GM11168 (cell line): ENCODE data around the gene KLK14.

Experiments used
- in situ Hi-C: fragments of 300-500 bp; cut with MboI; formaldehyde crosslinking; loops from one replicate; pipeline ENCODE4 v1.12.0; 2022; ENCODE audit warnings: low sequenced_read_pairs; ENCODE audit not compliant: unreplicated experiment

Gene KLK14

DNA sequence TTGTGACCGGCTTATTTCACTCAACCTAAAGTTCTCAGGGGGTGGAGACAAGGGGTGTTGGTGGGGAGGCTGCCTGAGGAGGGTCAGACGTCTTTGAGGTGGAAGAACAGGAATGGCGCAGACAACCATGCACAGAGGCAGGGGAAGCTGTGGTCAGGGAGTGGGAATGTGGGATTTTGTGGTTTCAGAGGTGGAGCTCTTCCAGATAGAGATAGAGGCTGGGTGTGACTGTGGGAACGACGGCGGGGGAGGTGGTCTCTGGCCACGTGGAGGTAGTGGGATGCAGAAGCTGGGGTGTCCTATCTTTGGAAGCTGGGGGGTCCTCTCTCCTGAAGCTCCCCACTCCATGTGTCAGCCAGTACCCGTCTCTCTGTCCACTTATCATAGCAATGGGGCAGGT is 7.8 kb upstream of the KLK14 start:
- in situ Hi-C loops: no loop called here

DNA sequence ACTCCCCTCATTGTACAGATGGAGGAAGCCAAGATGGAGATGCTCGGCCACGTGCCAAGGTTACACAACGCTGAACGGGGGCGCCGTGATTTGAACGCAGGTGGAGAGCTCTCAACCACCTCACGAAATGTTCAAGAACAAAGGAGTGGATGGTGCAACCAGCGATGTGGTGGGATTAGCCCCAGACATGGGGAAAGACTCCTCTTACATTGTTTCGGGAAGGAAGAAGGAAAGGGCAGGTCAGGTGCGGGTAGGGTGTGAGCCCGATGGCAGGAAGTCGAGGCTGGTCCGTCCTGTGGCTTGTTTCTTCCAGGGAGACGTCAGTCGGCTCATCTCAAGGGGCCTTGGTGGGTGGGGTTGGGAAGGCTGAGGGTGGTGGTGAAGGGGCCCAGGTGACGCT is 7.1 kb upstream of the KLK14 start:
- in situ Hi-C loops: no loop called here

DNA sequence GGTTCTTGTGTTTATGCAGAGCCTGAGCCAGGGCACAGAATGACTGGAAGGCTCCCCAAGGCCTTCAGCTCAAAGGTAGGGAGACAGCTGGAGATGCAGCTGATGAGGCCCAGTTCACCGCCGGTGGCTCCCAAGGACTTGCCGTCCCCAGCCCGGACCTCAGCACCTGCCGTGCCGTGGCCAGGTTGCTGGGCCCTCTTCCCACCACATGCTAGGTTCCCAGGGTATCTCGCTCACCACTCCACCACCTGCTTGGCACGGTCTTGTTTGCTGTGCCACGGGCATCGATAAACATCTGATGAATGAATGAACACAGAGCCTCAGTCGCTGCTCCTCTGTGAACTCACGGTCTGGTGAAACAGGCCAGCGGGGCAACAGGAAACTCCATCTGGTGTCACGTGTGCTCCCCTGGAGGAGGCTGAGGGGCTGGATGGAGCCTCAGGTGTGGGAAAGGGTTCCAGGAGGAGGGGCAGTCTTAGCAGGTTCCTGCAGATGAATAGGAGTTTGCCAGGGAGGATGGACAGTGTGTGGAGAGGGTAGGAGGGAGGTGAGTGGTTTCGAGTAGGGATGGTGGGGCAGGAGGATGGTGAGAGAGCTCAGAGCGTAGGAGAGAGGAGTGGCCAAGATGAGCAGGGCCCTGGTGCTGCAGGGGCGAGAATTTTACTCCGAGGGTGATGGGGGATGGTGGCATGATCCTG is 3.6 kb upstream of the KLK14 start:
- in situ Hi-C loops: no loop called here

DNA sequence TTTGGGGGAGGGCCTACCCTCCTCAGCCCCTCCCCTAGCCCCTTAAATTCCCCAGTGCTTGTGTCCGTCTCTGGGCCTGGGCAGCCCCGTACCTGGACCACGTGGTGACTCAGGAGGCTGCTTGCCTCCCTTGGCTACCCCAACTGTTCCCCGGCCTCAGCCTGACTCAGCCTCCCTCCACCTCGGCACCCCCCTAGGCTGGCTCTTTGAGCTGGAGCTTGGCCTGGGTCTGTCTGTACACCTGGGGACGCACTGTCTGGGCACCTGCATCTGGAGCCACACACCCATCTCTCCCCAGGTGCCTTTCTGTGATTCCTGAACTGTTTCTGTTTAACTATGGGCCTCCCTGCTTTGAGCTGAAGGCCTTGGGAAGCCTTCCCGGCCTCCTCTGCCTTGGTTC is 1.8 kb upstream of the KLK14 start:
- in situ Hi-C loops: no loop called here

DNA sequence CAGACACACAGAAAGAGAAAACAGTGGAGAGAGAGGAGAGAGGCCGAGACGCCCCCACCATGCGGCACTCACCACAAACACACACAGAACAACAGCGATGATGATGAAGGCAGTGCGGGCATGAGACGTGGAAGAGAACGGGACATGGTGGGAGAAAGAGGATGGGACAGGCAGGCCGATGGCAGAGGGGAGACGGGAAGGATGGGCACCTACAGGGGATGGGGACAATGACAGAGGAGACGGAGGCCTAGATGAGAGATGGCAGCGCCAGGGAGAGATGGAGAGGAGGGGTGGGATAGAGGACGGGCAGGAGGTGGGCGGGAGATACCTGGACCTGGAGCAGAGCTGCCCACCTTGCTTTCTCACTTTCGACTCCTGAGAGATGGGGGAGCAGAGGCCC is 1.1 kb upstream of the KLK14 start:
- in situ Hi-C loops: no loop called here

DNA sequence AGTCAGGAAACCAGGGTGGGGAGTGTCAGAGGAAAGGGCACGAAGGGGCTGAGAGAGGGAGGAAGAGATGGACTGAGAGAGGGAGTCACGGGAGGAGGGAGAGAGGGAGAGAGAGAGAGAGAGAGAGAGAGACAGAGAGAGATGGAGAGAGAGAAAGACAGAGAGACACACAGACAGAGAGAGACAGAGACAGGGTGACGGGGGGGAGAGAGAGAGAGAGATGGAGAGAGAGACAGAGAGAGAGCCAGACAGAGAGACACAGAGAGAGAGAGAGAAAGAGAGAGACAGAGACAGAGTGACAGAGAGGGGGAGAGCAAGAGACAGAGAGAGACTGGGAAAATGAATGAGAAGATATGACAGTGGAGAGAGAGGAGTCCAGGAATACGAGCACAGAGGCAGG is 494 bp upstream of the KLK14 start:
- in situ Hi-C loops: no loop called here

DNA sequence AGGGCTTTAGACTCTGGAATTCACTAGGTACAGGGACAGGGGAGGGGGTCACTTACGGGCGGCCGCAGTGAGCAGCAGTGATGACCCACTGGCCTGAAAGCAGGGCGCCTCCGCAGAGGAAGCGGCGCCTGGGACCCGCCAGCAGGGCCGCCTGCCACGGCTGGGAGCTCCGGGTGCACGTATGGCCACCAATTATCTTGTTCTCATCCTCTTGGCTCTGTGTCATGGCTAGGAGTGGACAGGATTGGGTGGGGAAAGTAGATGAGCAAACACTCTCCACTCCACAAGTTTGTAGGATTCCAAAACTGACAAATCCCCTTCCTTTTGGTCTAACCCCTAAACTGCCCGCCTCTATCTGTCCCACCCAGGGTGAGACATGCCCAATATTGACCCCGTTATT is 1.2 kb downstream of the KLK14 start:
- in situ Hi-C loops: no loop called here

DNA sequence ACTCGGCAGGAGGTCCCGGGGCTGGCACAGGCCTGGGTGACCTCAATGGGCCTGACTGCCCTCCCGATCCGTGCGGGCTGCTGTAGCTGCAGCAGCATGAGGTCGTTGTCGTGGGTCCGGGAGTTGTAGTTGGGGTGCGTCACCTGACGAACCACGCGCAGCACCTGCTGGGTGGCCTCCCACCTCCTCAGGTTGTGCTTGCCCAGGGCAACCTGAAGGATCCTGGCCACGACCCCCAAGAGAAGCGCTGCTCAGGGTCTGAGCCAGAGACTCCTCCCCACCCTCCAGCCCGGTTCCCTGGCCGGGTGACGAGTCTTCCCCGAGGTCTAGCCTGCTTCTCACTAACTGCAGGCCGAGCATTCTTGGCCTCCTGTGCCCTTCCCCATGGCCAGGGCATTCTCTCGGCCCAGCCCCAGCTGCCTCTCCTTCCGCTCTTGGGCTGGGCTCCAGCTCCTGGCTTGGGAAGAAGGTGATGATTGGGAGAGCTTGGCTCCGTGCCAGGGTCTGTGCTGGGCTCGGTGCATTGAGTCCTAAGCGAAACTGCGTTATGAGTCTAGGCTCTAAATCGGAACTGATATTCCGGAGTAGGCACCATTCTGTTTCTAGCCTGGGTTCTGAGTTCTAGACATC is 3.1 kb downstream of the KLK14 start:
- in situ Hi-C loops: no loop called here

DNA sequence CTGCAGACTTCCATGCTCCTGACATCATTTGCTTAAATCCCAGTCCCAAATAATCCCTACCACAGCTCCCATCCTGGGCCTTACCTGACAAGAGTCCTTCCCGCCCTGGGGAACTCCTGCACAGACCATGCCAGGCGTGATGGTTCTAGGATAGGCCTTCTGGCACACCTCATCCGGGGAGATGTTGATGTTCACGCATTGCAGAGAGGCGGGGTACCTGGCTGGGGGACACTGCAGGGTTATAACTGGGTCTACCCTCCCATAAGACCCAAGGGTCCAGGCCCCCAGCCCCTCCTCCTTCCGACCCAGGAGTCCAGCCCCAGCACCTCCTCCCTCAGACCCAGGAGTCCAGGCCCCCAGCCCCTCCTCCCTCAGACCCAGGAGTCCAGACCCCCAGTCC is 4.0 kb downstream of the KLK14 start:
- in situ Hi-C loops: no loop called here

DNA sequence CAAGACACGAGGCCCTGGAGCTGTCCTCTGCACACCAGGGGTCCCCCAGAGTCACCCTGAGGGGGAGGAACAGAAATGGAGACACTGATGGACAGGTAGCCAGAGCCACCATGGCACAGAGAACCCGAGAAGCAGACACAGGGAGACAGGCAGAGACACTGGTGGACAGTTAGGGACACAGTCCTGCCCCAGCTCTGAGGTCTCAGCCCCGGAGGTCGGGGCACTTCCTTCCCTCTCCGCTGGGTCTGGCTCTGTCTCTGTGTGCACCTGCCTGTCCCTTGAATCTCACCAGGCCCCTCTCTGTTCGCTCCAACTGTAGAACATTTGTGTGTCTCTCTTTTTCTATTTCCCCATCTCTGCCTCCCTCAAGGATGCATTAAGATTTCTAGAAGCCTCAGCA is 4.6 kb downstream of the KLK14 start:
- in situ Hi-C loops: no loop called here

DNA sequence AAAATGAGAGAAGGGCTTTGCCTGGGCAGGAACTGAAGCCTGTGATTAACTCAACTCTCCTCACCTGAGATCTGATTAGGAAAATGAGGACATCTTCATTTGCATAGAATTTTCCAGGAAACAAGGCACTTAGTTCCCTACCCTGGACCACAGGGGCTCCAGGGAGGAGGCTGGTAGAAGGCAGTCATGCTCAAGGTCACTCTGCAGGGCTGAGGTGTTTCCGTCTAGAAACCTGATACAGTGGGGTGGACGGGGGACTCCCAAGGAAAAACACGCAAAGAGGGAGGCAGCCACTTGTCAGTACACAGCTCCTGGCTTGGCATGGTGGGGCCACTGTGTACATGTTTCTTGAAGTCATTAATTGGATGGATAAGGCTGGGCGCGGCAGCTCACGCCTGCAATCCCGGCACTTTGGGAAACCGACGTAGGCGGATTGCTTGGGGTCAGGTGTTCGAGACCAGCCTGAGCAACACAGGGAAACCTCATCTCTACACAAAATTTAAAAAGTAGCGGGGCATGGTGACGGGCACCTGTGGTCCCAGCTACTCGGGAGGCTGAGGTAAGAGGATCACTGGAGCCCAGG is 6.0 kb downstream of the KLK14 start:
- in situ Hi-C loops: no loop called here

DNA sequence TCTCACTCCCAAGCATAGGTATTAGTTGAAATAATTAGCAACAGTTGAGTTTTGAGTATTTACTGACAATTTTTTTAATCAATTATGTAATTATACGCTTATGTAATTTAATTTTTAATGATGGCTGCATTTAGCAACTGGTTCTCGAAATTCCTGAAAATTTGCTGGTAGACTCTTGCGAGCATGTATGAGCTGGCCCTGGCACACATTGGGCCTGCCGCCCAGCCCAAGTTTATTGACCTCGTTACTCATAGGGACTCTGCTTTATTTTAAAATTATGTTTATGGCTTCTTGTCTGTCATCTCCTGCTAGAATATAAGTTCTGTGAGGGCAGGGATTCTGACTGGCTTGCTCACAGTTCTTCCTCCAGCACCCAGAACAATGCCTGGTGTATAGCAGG is 6.7 kb downstream of the KLK14 start:
- in situ Hi-C loops: no loop called here

DNA sequence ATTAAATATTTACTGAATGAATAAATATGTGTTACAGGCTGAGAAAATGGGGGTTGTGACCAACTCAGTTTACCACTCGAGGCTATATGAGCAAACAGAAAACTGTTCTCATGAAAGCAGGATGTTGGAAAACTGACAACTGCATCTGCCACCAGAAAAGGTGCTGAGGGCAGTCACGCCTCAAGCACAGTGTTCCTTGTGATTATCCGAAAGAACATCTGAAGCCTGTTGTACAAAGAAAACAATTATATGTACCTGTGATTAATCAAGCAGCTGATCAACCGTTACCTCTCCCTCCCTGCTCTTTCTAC is 11.6 kb downstream of the KLK14 start:
- in situ Hi-C loops: no loop called here

DNA sequence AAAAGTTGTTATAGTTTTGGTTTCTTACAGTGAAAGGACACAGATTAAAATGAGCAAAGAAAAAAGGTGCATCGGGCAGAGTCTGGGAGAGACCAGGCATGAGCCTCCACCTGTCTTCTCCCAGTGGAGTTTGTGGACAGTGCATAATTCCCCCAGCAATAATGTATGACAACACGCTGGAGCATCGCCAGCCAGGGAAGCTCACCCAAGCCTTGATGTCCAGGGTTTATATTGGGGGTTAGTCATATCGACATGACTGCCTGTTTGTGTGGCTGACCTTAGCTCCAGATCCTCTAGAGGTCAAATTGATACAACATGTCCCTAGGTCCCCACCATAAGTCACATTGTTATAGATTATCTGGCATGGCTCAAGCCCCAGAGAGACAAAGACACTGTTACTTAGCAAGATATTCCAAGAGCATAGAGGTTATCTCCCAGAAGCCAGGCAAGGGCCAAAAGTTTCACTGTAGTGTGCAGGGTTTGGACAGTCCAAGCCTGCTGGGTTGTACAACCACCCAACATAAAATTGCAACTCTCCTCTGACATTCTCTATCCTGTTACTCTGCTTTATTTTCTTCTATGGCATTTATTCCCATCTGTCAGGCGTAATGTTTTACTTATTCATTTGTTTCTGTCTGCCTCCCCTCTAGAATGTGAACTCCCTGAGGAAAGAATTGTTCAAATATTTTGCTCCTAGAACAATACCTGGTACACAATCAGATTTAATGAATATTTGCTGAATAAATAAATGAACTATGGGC is 12.2 kb downstream of the KLK14 start:
- in situ Hi-C loops: no loop called here

DNA sequence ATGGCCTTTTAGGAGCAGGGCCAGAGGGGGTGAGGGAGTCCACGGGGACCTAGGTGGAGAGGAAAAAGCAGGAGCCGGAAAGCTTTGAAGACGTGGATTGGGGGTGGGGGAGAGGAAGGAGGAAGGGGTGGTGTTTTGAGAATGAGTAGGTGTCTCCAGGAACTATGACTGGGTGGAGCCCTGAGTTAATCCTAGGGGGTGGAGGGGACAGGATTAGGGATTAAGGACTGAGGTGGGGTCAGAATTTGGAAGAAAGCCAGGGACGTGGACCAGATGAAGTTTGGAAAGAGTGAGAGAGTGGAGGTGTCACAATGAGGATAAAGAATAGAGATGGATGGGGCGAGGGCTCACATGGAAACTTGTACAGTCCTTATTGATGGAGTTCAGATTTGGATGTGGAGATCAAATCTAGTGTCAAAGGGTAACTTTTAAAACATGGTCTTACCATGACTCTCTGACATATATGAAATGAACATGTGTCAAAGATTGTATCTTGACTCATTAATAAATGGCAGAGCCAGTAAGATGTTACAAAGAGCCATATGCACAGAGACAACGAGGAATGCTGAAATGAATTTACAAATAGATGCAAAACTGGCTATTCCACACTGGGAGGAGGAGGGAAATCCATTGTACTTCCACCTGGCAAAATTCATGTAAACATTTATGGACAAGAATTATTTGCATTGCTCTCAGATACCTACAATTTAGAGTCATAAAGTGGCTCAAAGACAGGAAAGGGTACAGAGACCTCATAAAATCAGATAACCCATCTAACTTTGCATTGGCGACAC is 16.1 kb downstream of the KLK14 start:
- in situ Hi-C loops: no loop called here

DNA sequence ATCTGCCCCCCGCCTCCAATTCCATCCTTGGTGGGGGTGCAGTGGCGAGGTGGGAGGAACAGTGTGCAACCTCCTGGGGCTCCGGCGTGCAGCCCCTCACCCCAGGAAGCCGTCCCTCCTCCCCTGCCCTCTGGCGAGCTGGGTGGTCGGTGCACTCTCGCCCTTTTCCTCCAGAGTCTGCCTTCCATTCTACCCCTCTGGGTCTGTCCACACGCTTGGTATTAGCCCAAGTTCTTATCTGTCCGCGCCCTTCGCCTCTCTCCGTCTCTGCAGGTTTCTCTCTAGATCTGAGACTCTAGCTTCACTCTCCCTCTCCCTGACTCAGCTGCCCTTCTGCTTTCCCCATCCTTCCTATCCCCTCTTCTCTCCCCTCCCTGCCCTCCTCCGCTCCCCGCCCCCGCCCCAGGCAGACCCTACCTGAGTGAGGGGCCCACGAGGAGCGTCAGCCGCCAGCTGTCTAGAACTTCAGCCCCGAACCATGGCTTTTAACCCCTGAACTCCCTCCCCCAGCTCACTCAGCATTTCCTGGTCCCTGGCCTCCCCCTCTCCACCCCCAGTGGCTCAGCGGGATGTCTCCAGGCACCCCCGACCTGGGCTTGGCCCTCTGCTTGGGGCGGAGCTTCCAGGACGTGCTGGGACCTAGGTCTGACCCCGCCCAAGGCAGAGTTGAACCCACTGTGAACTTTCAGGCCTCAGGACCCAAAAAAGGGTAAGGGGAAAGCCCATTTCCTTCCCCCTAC is 17.3 kb downstream of the KLK14 start:
- in situ Hi-C loops: no loop called here

DNA sequence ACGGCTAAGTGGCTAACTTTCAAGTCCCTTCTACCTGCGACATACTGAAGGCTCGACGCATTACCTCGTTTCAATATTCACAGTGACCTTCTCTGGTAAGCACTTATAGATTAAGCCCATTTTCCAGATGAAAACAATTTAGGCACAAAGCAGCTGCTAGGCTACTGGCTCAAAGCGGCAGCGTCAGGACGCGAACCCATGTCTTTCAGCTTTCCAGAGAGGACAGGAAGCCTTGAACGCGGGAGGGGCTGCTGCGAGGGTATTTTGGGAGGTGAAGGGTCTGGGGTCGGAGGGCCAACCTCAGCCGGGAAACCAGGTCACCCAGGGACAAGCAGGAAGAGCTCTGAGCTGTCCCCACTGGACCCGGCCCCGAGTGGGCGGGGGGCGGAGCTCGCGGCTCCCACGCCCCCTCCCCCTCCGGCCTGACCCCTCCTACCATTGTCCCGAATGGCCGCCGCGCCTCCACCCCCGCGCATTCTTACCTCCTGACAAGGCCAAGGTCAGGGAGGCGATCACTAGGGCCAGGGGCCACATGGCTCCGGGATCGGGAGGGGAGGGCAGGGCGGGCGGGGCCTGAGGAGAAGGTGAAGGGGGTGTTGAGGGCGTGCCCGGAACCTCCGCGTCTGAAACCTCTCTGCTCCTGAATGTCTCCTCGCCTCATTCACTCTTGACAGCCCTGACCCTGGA is 18.0 kb downstream of the KLK14 start, which contains the start of gene KLK13:
KLK13 (minus strand) TSS at position 559 of the 687 bp plus-strand sequence; CDS start at position 534, 25 bp downstream.
- in situ Hi-C loops: no loop called here

DNA sequence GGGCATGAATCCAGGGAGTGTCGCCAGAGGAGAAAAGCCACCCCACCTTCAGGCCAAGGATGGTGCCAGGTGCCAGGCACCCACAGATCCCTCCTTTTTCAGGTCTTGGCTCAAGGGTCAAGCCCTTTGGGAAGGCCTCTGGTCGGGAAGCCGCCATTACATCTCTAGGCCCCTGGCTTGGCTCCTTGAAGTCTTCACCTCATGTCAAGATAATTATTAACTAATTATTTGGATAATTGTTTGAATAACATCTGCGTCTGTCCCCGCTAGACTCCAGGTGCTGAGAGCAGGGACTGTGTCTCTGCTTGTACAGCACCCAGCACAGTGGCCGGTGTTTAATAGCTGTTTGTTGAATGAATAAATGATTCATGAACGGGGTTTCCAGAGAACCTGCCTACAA is 19.0 kb downstream of the KLK14 start:
- in situ Hi-C loops: no loop called here

DNA sequence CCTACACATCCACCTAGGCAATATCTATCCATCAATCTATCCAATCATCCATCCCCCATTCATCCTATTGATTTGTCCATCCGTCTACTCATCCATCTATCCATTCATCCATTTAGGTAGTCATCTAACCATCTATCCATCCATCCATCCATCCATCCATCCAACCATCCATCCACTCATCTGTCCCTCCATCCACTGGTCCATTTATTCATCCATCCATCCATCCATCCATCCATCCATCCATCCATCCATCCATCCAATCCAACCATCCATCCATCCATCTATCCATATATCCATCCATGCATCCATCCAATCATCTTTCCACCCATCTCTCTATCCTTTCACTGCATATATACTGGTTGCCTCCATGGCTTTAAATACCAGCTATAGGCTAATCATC is 21.7 kb downstream of the KLK14 start:
- in situ Hi-C loops: no loop called here
